Stimulated activated naive CD4-positive, alpha-beta T cell treated with Interleukin-2 at 50 U/mL for 16 hours (primary cell): ENCODE results near the gene WDR74.
A peak's percentile ranks its signal among the peaks of the same experiment; 100 is the strongest.

ENCODE experiments used
- DNase-seq: peaks from one replicate; lab custom pipeline; 2025; lab: John Stamatoyannopoulos, UW

WDR74 gene

DNA sequence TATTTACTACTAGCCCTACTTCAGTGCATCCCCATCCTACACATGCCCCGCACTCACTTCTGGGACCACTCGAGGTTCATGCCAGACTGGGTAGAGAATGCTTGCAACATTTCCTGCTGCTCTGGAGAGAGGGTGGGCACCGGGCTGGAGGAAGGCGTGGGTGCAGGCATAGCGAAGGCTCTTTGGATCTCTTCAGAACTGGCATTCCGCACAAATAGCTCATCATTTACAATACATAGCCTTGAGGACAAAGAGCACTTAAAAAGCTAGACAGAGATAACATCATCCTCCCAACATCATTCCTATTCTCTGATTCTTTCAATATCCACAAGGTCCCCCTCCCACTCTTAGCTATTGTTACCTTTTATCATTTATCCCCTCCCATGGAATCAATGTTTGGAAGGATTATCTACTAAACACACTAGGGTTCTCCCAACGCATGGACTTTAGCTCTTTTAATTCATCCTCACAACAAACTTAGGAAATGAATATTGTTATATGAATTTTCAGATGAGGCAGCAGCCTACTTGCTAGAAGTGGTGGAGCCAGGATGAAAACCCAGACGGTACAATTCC, 45.1 kb downstream of the WDR74 start:
- no peak for DNase-seq

GRCh38 chr11:62792202-62792575, 47.2 kb downstream of the WDR74 start:
- DNase-seq = no peak

DNA sequence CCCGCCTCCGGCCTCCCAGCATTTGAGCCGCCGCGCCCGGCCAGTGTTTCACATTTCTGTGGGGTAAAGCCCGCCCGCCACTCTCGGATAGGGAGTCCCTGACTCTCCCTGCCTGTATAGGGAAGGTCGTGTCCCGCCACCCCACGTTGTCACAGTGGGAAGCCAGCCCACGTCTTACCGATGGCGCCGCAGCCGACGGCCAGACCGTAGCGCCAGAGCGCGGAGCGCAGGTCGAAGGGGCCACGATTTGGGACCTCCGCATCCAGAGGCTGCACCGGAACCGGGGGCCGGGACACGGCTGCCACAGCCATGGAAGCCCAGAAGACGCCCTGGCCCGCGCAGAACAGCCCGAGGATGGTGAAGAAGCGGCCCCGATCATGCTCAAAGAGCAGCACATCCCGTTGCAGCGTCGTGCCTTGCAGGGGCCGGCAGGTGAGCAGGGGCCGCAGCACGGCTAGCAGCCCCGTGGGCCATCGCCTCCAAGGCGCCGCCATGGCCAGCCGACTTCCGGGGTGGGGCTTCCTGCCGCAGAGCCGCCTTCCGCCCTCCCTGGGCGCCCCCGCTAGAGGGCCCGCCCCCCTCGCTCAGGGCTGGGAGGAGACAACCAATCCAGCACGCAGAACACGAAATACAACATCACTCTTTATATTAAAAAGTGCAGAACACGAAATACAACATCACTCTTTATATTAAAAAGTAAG, 47.7 kb downstream of the WDR74 start, which contains the start of gene TMEM223:
Gene TMEM223 (minus strand): TSS at position 506 of the 701 bp plus-strand sequence. CDS start 12 bp downstream, at position 494.
- peak; percentile 90 for DNase-seq

GRCh38 chr11:62789576-62789975, 49.8 kb downstream of the WDR74 start:
- DNase-seq = no peak

DNA sequence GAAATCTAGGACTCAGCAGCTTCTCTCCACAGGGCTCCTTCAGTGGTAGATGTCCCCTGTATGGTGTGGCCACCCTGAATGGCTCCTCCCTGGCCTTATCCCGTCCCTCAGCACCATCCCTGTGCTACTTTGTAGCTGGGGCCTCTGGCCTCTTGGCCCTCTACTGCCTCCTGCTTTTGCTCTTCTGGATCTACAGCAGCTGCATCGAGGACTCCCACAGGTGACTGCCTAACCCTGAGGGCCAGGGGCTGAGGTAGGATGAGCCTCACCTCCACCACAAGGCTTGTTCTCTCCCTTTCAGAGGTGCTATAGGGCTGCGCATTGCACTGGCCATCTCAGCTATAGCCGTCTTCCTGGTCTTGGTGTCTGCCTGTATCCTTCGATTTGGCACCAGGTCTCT, 50.4 kb downstream of the WDR74 start:
- DNase-seq = no peak

GRCh38 chr11:62787005-62787759, 52.2 kb downstream of the WDR74 start, which contains the start of gene TMEM179B:
Gene TMEM179B, plus strand, starts transcription at chr11:62787402. Its CDS starts 30 bp downstream, at chr11:62787432.
- peak; percentile 97 for DNase-seq

DNA sequence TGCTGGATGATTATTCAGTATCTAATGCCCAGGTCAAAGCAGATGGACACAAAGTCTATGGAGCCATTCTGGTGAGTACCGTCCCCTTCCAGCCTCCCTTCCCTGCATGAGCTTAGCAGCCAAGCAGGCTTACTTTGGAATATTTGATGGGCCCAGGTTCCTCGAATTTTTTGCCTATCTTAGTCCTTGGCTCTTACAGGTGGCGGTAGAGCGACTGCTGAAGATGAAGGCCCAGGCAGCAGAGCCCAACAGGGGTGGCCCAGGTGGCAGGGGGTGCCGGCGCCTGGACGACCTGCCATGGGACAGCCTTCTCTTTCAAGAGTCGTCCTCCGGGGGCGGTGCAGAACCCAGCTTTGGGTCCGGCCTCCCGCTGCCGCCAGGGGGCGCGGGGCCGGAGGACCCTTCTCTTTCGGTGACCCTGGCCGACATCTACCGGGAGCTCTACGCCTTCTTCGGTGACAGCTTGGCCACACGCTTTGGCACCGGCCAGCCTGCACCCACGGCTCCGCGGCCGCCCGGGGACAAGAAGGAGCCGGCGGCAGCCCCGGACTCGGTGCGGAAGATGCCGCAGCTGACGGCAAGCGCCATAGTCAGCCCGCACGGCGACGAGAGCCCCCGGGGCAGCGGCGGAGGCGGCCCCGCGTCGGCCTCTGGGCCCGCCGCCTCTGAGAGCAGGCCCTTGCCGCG, 52.9 kb downstream of the WDR74 start:
- DNase-seq = peak; percentile 79
